KMS-11 (cell line): ENCODE measurements around the gene NME7.

Experiments used
- H2AFZ ChIP-seq: fragments of 200-600 bp; sonication (generic); 2 replicates; pipeline ENCODE4 v1.6.1; 2016; ENCODE audit warnings: antibody characterized with exemption, mixed run types, low read depth
- H3K27ac ChIP-seq: fragments of 200-600 bp; sonication (generic); 2 replicates; pipeline ENCODE4 v1.6.1; 2016; ENCODE audit warnings: mild to moderate bottlenecking, mixed run types
- H3K27me3 ChIP-seq: fragments of 200-600 bp; sonication (generic); 2 replicates; pipeline ENCODE4 v1.6.1; 2017; ENCODE audit warnings: mild to moderate bottlenecking, low read depth, mixed run types, moderate library complexity; ENCODE audit not compliant: insufficient read depth
- H3K36me3 ChIP-seq: fragments of 200-600 bp; sonication (generic); 2 replicates; pipeline ENCODE4 v1.6.1; 2017; ENCODE audit warnings: mild to moderate bottlenecking, mixed run types; ENCODE audit not compliant: insufficient read depth
- H3K4me1 ChIP-seq: fragments of 200-600 bp; sonication (generic); 2 replicates; pipeline ENCODE4 v1.6.1; 2016; ENCODE audit warnings: mild to moderate bottlenecking, low read depth, mixed run types; ENCODE audit not compliant: poor library complexity, severe bottlenecking
- H3K4me2 ChIP-seq: fragments of 200-600 bp; sonication (generic); 2 replicates; pipeline ENCODE4 v1.7.0; 2016; ENCODE audit warnings: mild to moderate bottlenecking, mixed run types
- H3K4me3 ChIP-seq: fragments of 200-600 bp; sonication (generic); IDR thresholded peaks from 2 replicates; pipeline ENCODE4 v1.6.1; 2017; ENCODE audit warnings: low read depth, low read length, mixed read lengths; ENCODE audit not compliant: insufficient read depth
- H3K79me2 ChIP-seq: fragments of 200-600 bp; sonication (generic); 2 replicates; pipeline ENCODE4 v1.6.1; 2016; ENCODE audit warnings: low read depth, mixed run types; ENCODE audit not compliant: insufficient read depth
- H3K9ac ChIP-seq: fragments of 200-600 bp; sonication (generic); 2 replicates; pipeline ENCODE4 v1.6.1; 2016; ENCODE audit warnings: mild to moderate bottlenecking, mixed run types
- H4K20me1 ChIP-seq: fragments of 200-600 bp; sonication (generic); 2 replicates; pipeline ENCODE4 v1.6.1; 2016; ENCODE audit warnings: mild to moderate bottlenecking, mixed run types; ENCODE audit not compliant: insufficient read depth
- TF ChIP-seq, protein P1 (sequence below): fragments of 200-600 bp; sonication (generic); conservative IDR thresholded peaks from 2 replicates; pipeline ENCODE4 v1.6.1; 2017; ENCODE audit warnings: low read depth, mild to moderate bottlenecking, antibody characterized with exemption, low read length, moderate library complexity, mixed read lengths

The NME7 gene

GRCh38 chr1:169098380-169098779, 269.2 kb downstream of the NME7 start:
- Histone ChIP-seq H4K20me1 (no peaks in the 10 kb centered on the region), H3K36me3 (no peaks in the 10 kb centered on the region), H2AFZ (no peak overlapping the region), H3K79me2 (no peaks in the 10 kb centered on the region), H3K9ac (no peak overlapping the region), H3K4me1 (no peaks in the 10 kb centered on the region), H3K4me2 (no peak overlapping the region), H3K4me3 (no peak overlapping the region), H3K27me3 (no peaks in the 10 kb centered on the region), H3K27ac (no peak overlapping the region)
- TF ChIP-seq, protein P1, sequence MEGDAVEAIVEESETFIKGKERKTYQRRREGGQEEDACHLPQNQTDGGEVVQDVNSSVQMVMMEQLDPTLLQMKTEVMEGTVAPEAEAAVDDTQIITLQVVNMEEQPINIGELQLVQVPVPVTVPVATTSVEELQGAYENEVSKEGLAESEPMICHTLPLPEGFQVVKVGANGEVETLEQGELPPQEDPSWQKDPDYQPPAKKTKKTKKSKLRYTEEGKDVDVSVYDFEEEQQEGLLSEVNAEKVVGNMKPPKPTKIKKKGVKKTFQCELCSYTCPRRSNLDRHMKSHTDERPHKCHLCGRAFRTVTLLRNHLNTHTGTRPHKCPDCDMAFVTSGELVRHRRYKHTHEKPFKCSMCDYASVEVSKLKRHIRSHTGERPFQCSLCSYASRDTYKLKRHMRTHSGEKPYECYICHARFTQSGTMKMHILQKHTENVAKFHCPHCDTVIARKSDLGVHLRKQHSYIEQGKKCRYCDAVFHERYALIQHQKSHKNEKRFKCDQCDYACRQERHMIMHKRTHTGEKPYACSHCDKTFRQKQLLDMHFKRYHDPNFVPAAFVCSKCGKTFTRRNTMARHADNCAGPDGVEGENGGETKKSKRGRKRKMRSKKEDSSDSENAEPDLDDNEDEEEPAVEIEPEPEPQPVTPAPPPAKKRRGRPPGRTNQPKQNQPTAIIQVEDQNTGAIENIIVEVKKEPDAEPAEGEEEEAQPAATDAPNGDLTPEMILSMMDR: no peak

DNA sequence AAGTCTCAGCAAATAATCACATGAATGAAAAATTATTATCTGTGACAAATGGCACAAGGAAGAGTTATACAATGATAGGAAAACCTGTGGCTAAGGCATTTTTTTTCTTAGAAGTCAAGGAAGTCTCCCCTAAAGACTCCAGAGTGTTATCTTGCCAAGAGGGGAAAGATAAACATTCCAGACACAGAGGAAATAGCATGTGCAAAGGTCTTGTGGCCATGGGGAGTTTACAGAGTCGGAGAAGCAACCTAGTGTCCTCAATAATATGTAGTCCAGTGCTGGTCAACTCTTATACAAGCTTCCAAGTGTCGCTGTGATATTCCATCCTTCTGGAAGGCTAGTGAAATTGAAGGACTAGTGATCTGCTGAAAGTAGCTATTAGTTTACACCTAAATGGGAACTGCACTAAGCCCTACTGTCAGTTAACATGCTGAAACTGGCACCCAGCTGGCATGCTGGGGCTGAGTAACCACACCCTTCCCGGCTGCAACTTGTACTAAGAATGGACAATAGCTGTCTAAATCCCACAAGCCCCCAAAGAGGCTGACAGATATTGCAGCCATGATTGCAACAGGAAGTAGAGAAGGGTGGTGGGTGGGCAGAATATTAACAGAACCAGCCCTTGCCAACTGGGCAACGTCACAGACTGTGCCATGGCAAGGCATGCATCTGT, 272.6 kb downstream of the NME7 start:
- H3K4me2 ChIP-seq: no peak overlapping the region
- no peak overlapping the region for H2AFZ ChIP-seq
- H4K20me1 ChIP-seq: no peaks in the 10 kb centered on the region
- H3K4me3 ChIP-seq: no peak overlapping the region
- TF ChIP-seq, protein P1: no peak
- no peak overlapping the region for H3K9ac ChIP-seq
- no peak overlapping the region for H3K27ac ChIP-seq
- H3K4me1 ChIP-seq: no peaks in the 10 kb centered on the region
- H3K27me3 ChIP-seq: no peaks in the 10 kb centered on the region
- no peaks in the 10 kb centered on the region for H3K36me3 ChIP-seq
- H3K79me2 ChIP-seq: no peaks in the 10 kb centered on the region

DNA sequence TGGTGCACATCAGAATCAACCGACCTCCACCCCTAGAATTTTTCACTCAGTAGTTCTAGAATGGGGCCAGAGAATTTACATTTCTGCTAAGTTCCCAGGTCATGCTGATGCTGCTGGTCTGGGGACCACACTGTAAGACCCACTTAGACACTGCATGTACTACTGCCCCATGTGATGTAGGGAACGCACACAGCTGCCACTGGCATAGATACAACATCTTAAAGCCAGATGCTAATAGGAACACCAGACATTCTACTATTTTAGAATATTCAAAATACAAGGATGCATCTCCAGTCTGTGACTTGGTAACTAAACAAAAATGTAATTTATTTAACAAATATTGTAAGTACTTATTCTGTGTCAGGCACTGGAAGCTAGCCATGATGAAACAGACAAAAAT, 275.2 kb downstream of the NME7 start:
- no peaks in the 10 kb centered on the region for H3K4me1 ChIP-seq
- no peaks in the 10 kb centered on the region for H3K79me2 ChIP-seq
- H3K4me3 ChIP-seq: no peak overlapping the region
- no peaks in the 10 kb centered on the region for H3K27me3 ChIP-seq
- H2AFZ ChIP-seq: no peak overlapping the region
- no peaks in the 10 kb centered on the region for H4K20me1 ChIP-seq
- H3K4me2 ChIP-seq: no peak overlapping the region
- H3K27ac ChIP-seq: no peak overlapping the region
- TF ChIP-seq, protein P1: no peak
- no peak overlapping the region for H3K9ac ChIP-seq
- no peaks in the 10 kb centered on the region for H3K36me3 ChIP-seq

DNA sequence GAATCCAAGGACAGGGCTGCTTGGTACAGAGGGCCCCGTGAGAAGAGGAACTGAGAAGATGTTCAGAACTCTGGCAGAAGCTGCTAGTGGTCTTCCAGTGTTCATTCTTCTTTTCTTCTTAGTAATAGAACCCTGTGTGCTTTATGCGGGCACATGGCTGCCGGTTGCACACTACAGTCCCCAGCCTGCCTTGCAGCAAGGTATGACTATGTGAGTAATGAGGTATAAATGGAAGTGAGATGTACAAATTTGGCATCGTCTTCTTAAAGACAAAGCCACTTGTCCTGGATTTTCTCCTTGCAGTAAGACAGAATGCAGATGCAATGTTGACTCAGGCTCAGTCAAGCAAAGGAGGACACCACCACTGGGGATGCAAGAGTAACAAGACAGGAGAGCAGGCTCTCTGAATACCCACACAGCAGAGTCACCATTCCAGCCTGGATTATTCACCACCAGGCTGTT, 276.1 kb downstream of the NME7 start:
- H3K4me3 ChIP-seq: no peak overlapping the region

More for the DNA sequence above, 276.1 kb downstream of the NME7 start:
- no peaks in the 10 kb centered on the region for H4K20me1 ChIP-seq
- no peaks in the 10 kb centered on the region for H3K79me2 ChIP-seq
- H2AFZ ChIP-seq: no peak overlapping the region
- H3K4me1 ChIP-seq: no peaks in the 10 kb centered on the region
- no peaks in the 10 kb centered on the region for H3K27me3 ChIP-seq
- TF ChIP-seq, protein P1: no peak
- no peak overlapping the region for H3K27ac ChIP-seq
- no peaks in the 10 kb centered on the region for H3K36me3 ChIP-seq
- H3K4me2 ChIP-seq: no peak overlapping the region
- no peak overlapping the region for H3K9ac ChIP-seq
